Measurements from ENCODE around the gene ABTB1. TPM values are rescaled to one million over a fixed set of nuclear protein-coding genes. Genes with fewer than 3 reads are reported as not detected.

The ABTB1 gene
- polyA plus RNA-seq, 1 of the 3 experiments (the other 2 are of a cell fraction), result 30.8 TPM

GRCh38 chr3:127730171-127730570, 57.4 kb downstream of the ABTB1 start (continued):
- TF ChIP-seq MAX (IDR thresholded peaks at IDR 0.05; ENCODE audit: low read depth) (no peak), IRF3 (IDR thresholded peaks at IDR 0.05; ENCODE audit: low read depth, low read length) (no peak), NRF1 (IDR thresholded peaks at IDR 0.05; ENCODE audit: low read depth, low read length) (no peak), FOXJ3 (CRISPR knock-in tag; IDR thresholded peaks at IDR 0.05) (no peak), POLR2AphosphoS5 (IDR thresholded peaks at IDR 0.05; ENCODE audit: low read depth, low read length) (no peak), NFIC (IDR thresholded peaks at IDR 0.05; ENCODE audit: borderline replicate concordance) (no peak)

Other genes starting within 250 kb of the ABTB1 start
- 26.3 and 31.6 TPM in 2 replicates for gene TPRA1, start 82.2 kb upstream of the ABTB1 start, polyA plus RNA-seq (2012; rRNA removed)
- 39.8 and 56.9 TPM in 2 replicates for gene MCM2, start 74.5 kb upstream of the ABTB1 start, polyA plus RNA-seq (2012; rRNA removed)
- gene PODXL2, start 43.8 kb upstream of the ABTB1 start, polyA plus RNA-seq (2012; rRNA removed), result 27.5 and 28.8 TPM in 2 replicates
- 2.0 and 2.2 TPM in 2 replicates for gene MGLL, start 149.6 kb downstream of the ABTB1 start, polyA plus RNA-seq (2012; rRNA removed)
- gene KBTBD12, start 242.3 kb downstream of the ABTB1 start, polyA plus RNA-seq (2012; rRNA removed), result not detected in 2 replicates